Ascending aorta (tissue), 2 donors: ENCODE measurements around the gene GRIA1. TPM values are rescaled to one million over a fixed set of nuclear protein-coding genes. Genes with fewer than 3 reads are reported as not detected.

Experiments
- DNase-seq, 2 donors: peaks; one replicate each; pipeline ENCODE4 v3.0.0-alpha.2; 2019; ENCODE audit warnings: low spot score in 2 of 2
- H3K27ac ChIP-seq, 2 donors: fragments of 200-600 bp; sonication (generic); one replicate each; pipeline ENCODE4 v1.5.1; 2016 to 2017; ENCODE audit warnings: mild to moderate bottlenecking in 1 of 2
- H3K27me3 ChIP-seq: fragments of 200-600 bp; sonication (generic); one replicate; pipeline ENCODE4 v1.5.1; 2017
- H3K36me3 ChIP-seq, 2 donors: fragments of 200-600 bp; sonication (generic); one replicate each; pipeline ENCODE4 v1.5.1; 2016
- H3K4me1 ChIP-seq, 2 donors: fragments of 200-600 bp; sonication (generic); one replicate each; pipeline ENCODE4 v1.5.1; 2016 to 2017; ENCODE audit warnings: mild to moderate bottlenecking in 1 of 2
- H3K4me3 ChIP-seq, 2 donors: fragments of 200-600 bp; sonication (generic); one replicate each; pipeline ENCODE4 v1.5.1; 2016 to 2017; ENCODE audit warnings: mild to moderate bottlenecking in 1 of 2
- H3K9me3 ChIP-seq, 2 donors: fragments of 200-600 bp; sonication (generic); one replicate each; pipeline ENCODE4 v1.5.1; 2016
- CTCF ChIP-seq, 3 experiments: fragments of 200-600 bp in 2 of 3; fragments of 450-650 bp in 1 of 3; sonication (generic) in 2 of 3; IDR thresholded peaks; one replicate each; pipeline ENCODE4 v1.5.1; 2016 to 2019; ENCODE audit warnings: antibody characterized with exemption in 3 of 3, mild to moderate bottlenecking in 1 of 3, moderate library complexity in 1 of 3
- intact Hi-C: fragments of 100-400 bp; cut with DNase I; formaldehyde crosslinking; loops from one replicate; pipeline ENCODE4 v1.15.1; 2023
- total RNA-seq: library from RNA; depleted of rRNA; stranded (reverse); fragments of >200 nt; gene quantifications from one replicate; pipeline ENCODE4 v1.1.0, GENCODE V29; 2016

The GRIA1 gene
- total RNA-seq, 1 donor from 2014 or later: 7.0 TPM

GRCh38 chr5:153610009-153610408 lies 119.5 kb downstream of the GRIA1 start:
- H3K4me3 ChIP-seq: no peak overlapping the region
- H3K27ac ChIP-seq: no peak overlapping the region
- no peaks in the 10 kb centered on the region for H3K27me3 ChIP-seq
- DNase-seq: no peak
- H3K4me1 ChIP-seq: no peaks in the 10 kb centered on the region
- no peaks in the 10 kb centered on the region for H3K36me3 ChIP-seq
- H3K9me3 ChIP-seq: no peaks in the 10 kb centered on the region
- TF ChIP-seq CTCF (IDR thresholded peaks at IDR 0.05): no peak
- intact Hi-C loops: no loop called here

GRCh38 chr5:153610811-153611210 lies 120.3 kb downstream of the GRIA1 start:
- intact Hi-C loops: no loop called here
- Histone ChIP-seq H3K27me3 (no peaks in the 10 kb centered on the region), H3K36me3 (no peaks in the 10 kb centered on the region), H3K4me3 (no peak overlapping the region), H3K27ac (no peak overlapping the region), H3K4me1 (no peaks in the 10 kb centered on the region), H3K9me3 (no peaks in the 10 kb centered on the region)
- no peak for TF ChIP-seq CTCF (IDR thresholded peaks at IDR 0.05)
- DNase-seq: no peak

- DNase-seq: no peak
- Histone ChIP-seq H3K27me3 (no peaks in the 10 kb centered on the region), H3K9me3 (no peaks in the 10 kb centered on the region), H3K4me3 (no peak overlapping the region), H3K4me1 (no peaks in the 10 kb centered on the region), H3K27ac (no peak overlapping the region), H3K36me3 (no peaks in the 10 kb centered on the region)
- no peak for TF ChIP-seq CTCF (IDR thresholded peaks at IDR 0.05)
- intact Hi-C loops: no loop called here
Measured at GRCh38 chr5:153613144-153613543, 122.7 kb downstream of the GRIA1 start.

GRCh38 chr5:153613672-153614071 lies 123.2 kb downstream of the GRIA1 start:
- no peak overlapping the region for H3K4me3 ChIP-seq

GRCh38 chr5:153617190-153617589 lies 126.7 kb downstream of the GRIA1 start:
- H3K4me3 ChIP-seq: no peak overlapping the region
- no peak overlapping the region for H3K27ac ChIP-seq
- H3K36me3 ChIP-seq: no peaks in the 10 kb centered on the region
- H3K4me1 ChIP-seq: no peaks in the 10 kb centered on the region
- no peak for TF ChIP-seq CTCF (IDR thresholded peaks at IDR 0.05)
- DNase-seq: no peak
- no peaks in the 10 kb centered on the region for H3K9me3 ChIP-seq
- no peaks in the 10 kb centered on the region for H3K27me3 ChIP-seq
- intact Hi-C loops: no loop called here

More at GRCh38 chr5:153613672-153614071, 123.2 kb downstream of the GRIA1 start:
- intact Hi-C loops: no loop called here
- TF ChIP-seq CTCF (IDR thresholded peaks at IDR 0.05): no peak
- H3K9me3 ChIP-seq: no peaks in the 10 kb centered on the region
- H3K4me1 ChIP-seq: no peaks in the 10 kb centered on the region
- DNase-seq: no peak
- H3K27me3 ChIP-seq: no peaks in the 10 kb centered on the region
- no peaks in the 10 kb centered on the region for H3K36me3 ChIP-seq
- no peak overlapping the region for H3K27ac ChIP-seq

GRCh38 chr5:153618307-153618706 lies 127.8 kb downstream of the GRIA1 start:
- intact Hi-C loops: no loop called here
- Histone ChIP-seq H3K4me3 (no peak overlapping the region), H3K27ac (no peak overlapping the region), H3K36me3 (no peaks in the 10 kb centered on the region), H3K4me1 (no peaks in the 10 kb centered on the region), H3K27me3 (no peaks in the 10 kb centered on the region), H3K9me3 (no peaks in the 10 kb centered on the region)
- DNase-seq: no peak
- TF ChIP-seq CTCF (IDR thresholded peaks at IDR 0.05): no peak
